Neural cell (in vitro differentiated cells): ENCODE measurements around the gene RSU1. TPM values are rescaled to one million over a fixed set of nuclear protein-coding genes. Genes with fewer than 3 reads are reported as not detected.

ENCODE experiments used
- H2AFZ ChIP-seq: fragments of 200-600, 300-800 bp; sonication (generic), shearing (Covaris generic); 2 replicates; pipeline ENCODE4 v1.6.0; 2014; ENCODE audit warnings: low read depth, mild to moderate bottlenecking, antibody characterized with exemption, low read length, moderate library complexity
- H3F3A ChIP-seq: fragments of 200-600 bp; shearing (Covaris generic); 2 replicates; pipeline ENCODE4 v1.6.1; 2016; ENCODE audit warnings: mild to moderate bottlenecking, moderate library complexity, mixed read lengths, antibody characterized with exemption, low read length; ENCODE audit not compliant: insufficient read depth, poor library complexity, severe bottlenecking
- H3K27ac ChIP-seq: fragments of 200-600, 300-800 bp; sonication (generic), shearing (Covaris generic); 2 replicates; pipeline ENCODE4 v1.5.1; 2014; ENCODE audit warnings: mild to moderate bottlenecking, low read length, moderate library complexity
- H3K27me3 ChIP-seq: fragments of 300-800, 200-600 bp; sonication (generic), shearing (Covaris generic); 2 replicates; pipeline ENCODE4 v1.6.0; 2014; ENCODE audit warnings: mild to moderate bottlenecking, low read depth, low read length, moderate library complexity; ENCODE audit not compliant: insufficient read depth
- H3K36me3 ChIP-seq: fragments of 300-800, 200-600 bp; sonication (generic), shearing (Covaris generic); 2 replicates; pipeline ENCODE4 v1.5.1; 2014; ENCODE audit warnings: mild to moderate bottlenecking, antibody characterized with exemption, low read length, moderate library complexity; ENCODE audit not compliant: insufficient read depth
- H3K4me2 ChIP-seq: fragments of 300-800, 200-600 bp; sonication (generic), shearing (Covaris generic); 2 replicates; pipeline ENCODE4 v1.6.0; 2014; ENCODE audit warnings: mild to moderate bottlenecking, low read length
- H3K4me3 ChIP-seq: fragments of 300-800, 200-600 bp; sonication (generic), shearing (Covaris generic); 2 replicates; pipeline ENCODE4 v1.5.1; 2014; ENCODE audit warnings: mild to moderate bottlenecking, low read length, moderate library complexity
- H3K79me2 ChIP-seq: fragments of 200-600 bp; shearing (Covaris generic); replicated peaks from 2 replicates; pipeline ENCODE4 v1.6.0; 2014; ENCODE audit warnings: mild to moderate bottlenecking, low read length, moderate library complexity; ENCODE audit not compliant: insufficient read depth
- H3K9ac ChIP-seq: fragments of 300-800, 200-600 bp; sonication (generic), shearing (Covaris generic); 2 replicates; pipeline ENCODE4 v1.6.1; 2016; ENCODE audit warnings: mild to moderate bottlenecking, low read length, mixed read lengths
- H3K9me2 ChIP-seq: fragments of 200-600 bp; shearing (Covaris generic); 2 replicates; pipeline ENCODE4 v1.6.1; 2016; ENCODE audit warnings: mild to moderate bottlenecking, low read length, mixed read lengths; ENCODE audit not compliant: insufficient read depth
- H3K9me3 ChIP-seq: fragments of 200-600, 300-800 bp; sonication (generic), shearing (Covaris generic); 2 replicates; pipeline ENCODE4 v1.6.1; 2016; ENCODE audit warnings: mild to moderate bottlenecking, mixed run types, low read length, moderate library complexity, mixed read lengths
- H4K20me1 ChIP-seq: fragments of 200-600 bp; shearing (Covaris generic); 2 replicates; pipeline ENCODE4 v1.6.1; 2016; ENCODE audit warnings: mild to moderate bottlenecking, mixed run types; ENCODE audit not compliant: insufficient read depth
- EP300 ChIP-seq: fragments of 450-650 bp; conservative IDR thresholded peaks from 2 replicates; pipeline ENCODE4 v1.6.1; 2014; ENCODE audit warnings: antibody characterized with exemption, mild to moderate bottlenecking, moderate library complexity; ENCODE audit not compliant: poor library complexity, severe bottlenecking
- EZH2 ChIP-seq: fragments of 200-600, 300-800 bp; shearing (Covaris generic), sonication (generic); IDR thresholded peaks from 2 replicates; pipeline ENCODE4 v1.6.1; 2014; ENCODE audit warnings: antibody characterized with exemption, low read length, borderline replicate concordance, mild to moderate bottlenecking; ENCODE audit not compliant: insufficient read depth, poor library complexity, severe bottlenecking
- MXI1 ChIP-seq: fragments of 450-650 bp; conservative IDR thresholded peaks from 2 replicates; pipeline ENCODE4 v1.6.1; 2014; ENCODE audit warnings: antibody characterized with exemption, mild to moderate bottlenecking; ENCODE audit not compliant: poor library complexity, severe bottlenecking
- POLR2AphosphoS5 ChIP-seq: IDR thresholded peaks from 2 replicates; pipeline ENCODE4 v1.6.1; 2012
- RAD21 ChIP-seq: fragments of 450-650 bp; conservative IDR thresholded peaks from 2 replicates; pipeline ENCODE4 v1.6.1; 2014; ENCODE audit warnings: antibody characterized with exemption, mild to moderate bottlenecking, moderate library complexity
- SMC3 ChIP-seq: fragments of 450-650 bp; conservative IDR thresholded peaks from 2 replicates; pipeline ENCODE4 v1.6.1; 2014; ENCODE audit warnings: antibody characterized with exemption, mild to moderate bottlenecking, moderate library complexity; ENCODE audit not compliant: poor library complexity
- TAF1 ChIP-seq: IDR thresholded peaks from 2 replicates; pipeline ENCODE4 v1.6.1; 2012; ENCODE audit warnings: low read depth
- polyA plus RNA-seq: library from polyadenylated mRNA; depleted of rRNA; stranded (reverse); fragments of >200 nt; gene quantifications from 2 replicates; pipeline ENCODE4 v1.2.3, GENCODE V29; 2014
- TF ChIP-seq, protein P1 (sequence below): IDR thresholded peaks from 2 replicates; pipeline ENCODE4 v1.6.1; 2012; ENCODE audit warnings: borderline replicate concordance
- TF ChIP-seq, protein P2 (sequence below): fragments of 450-650 bp; IDR thresholded peaks from 2 replicates; pipeline ENCODE4 v1.5.1; 2014; ENCODE audit warnings: antibody characterized with exemption, mild to moderate bottlenecking, moderate library complexity; ENCODE audit not compliant: poor library complexity, severe bottlenecking

The RSU1 gene
- polyA plus RNA-seq, 1 donor from 2014 or later, result 18.7 TPM

DNA sequence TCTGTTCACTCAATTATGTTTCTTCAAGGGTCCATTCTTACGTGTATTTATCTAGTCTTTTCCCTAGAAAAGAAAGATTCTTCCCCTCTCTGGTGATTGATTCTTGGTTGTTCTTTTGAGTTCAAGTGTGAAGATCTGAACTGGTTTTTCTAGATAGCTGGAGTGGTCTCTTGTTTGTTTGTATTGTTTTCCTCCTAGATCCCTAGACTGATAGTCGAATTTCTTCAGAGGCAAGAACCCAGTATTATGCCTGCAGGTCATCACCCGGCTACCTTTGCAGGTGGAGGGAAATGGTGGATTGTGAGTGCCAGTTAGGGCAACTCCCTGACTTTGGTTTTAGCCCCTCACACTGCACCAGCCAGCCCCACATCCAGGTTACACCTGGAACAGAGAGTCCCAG, 2.2 kb upstream of the RSU1 start:
- no peaks in the 10 kb centered on the region for H3K9me2 ChIP-seq
- H3K79me2 ChIP-seq, result no peaks in the 10 kb centered on the region
- no peaks in the 10 kb centered on the region for H4K20me1 ChIP-seq
- no peak overlapping the region for H3K9ac ChIP-seq
- peaks cover 4% of the 10 kb centered on the region for H3K9me3 ChIP-seq
- TF ChIP-seq POLR2AphosphoS5 (no peak), SMC3 (no peak), RAD21 (no peak), MXI1 (no peak), EZH2 (no peak), TAF1 (no peak), EP300 (no peak)
- TF ChIP-seq, protein P1, sequence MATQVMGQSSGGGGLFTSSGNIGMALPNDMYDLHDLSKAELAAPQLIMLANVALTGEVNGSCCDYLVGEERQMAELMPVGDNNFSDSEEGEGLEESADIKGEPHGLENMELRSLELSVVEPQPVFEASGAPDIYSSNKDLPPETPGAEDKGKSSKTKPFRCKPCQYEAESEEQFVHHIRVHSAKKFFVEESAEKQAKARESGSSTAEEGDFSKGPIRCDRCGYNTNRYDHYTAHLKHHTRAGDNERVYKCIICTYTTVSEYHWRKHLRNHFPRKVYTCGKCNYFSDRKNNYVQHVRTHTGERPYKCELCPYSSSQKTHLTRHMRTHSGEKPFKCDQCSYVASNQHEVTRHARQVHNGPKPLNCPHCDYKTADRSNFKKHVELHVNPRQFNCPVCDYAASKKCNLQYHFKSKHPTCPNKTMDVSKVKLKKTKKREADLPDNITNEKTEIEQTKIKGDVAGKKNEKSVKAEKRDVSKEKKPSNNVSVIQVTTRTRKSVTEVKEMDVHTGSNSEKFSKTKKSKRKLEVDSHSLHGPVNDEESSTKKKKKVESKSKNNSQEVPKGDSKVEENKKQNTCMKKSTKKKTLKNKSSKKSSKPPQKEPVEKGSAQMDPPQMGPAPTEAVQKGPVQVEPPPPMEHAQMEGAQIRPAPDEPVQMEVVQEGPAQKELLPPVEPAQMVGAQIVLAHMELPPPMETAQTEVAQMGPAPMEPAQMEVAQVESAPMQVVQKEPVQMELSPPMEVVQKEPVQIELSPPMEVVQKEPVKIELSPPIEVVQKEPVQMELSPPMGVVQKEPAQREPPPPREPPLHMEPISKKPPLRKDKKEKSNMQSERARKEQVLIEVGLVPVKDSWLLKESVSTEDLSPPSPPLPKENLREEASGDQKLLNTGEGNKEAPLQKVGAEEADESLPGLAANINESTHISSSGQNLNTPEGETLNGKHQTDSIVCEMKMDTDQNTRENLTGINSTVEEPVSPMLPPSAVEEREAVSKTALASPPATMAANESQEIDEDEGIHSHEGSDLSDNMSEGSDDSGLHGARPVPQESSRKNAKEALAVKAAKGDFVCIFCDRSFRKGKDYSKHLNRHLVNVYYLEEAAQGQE, result no peak
- TF ChIP-seq, protein P2, sequence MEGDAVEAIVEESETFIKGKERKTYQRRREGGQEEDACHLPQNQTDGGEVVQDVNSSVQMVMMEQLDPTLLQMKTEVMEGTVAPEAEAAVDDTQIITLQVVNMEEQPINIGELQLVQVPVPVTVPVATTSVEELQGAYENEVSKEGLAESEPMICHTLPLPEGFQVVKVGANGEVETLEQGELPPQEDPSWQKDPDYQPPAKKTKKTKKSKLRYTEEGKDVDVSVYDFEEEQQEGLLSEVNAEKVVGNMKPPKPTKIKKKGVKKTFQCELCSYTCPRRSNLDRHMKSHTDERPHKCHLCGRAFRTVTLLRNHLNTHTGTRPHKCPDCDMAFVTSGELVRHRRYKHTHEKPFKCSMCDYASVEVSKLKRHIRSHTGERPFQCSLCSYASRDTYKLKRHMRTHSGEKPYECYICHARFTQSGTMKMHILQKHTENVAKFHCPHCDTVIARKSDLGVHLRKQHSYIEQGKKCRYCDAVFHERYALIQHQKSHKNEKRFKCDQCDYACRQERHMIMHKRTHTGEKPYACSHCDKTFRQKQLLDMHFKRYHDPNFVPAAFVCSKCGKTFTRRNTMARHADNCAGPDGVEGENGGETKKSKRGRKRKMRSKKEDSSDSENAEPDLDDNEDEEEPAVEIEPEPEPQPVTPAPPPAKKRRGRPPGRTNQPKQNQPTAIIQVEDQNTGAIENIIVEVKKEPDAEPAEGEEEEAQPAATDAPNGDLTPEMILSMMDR, result no peak
- H3K4me2 ChIP-seq, result no peak overlapping the region
- H3K36me3 ChIP-seq, result no peaks in the 10 kb centered on the region
- H3K27me3 ChIP-seq, result no peaks in the 10 kb centered on the region
- no peak overlapping the region for H2AFZ ChIP-seq
- H3K4me3 ChIP-seq, result no peak overlapping the region
- H3K27ac ChIP-seq, result no peak overlapping the region
- H3F3A ChIP-seq, result no peaks in the 10 kb centered on the region

DNA sequence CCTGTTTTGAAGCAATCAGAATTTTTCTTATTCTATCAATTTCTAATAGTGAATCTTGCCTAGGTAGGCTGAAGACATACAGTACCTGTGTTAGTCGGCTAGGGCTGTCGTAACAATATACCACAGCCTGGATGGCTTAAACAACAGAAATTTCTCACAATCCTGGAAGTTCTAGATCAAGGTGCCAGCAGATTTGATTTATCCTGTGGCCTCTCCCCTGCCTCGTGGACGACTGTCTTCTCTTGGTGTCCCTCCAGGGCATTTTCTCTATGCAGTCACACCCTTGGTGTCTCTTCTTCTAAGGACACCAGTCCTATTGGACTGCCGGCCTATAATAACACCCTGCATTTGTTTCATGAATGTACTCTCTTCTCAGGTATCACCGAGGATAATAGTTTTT, 1.8 kb upstream of the RSU1 start:
- Histone ChIP-seq H3K4me3 (no peak overlapping the region), H3K79me2 (peaks cover 1% of the 10 kb centered on the region), H4K20me1 (no peaks in the 10 kb centered on the region), H3K9me2 (no peaks in the 10 kb centered on the region), H3K36me3 (no peaks in the 10 kb centered on the region), H3K27ac (no peak overlapping the region), H2AFZ (no peak overlapping the region), H3K4me2 (no peak overlapping the region), H3F3A (no peaks in the 10 kb centered on the region), H3K27me3 (no peaks in the 10 kb centered on the region), H3K9ac (no peak overlapping the region), H3K9me3 (peaks cover 4% of the 10 kb centered on the region)
- TF ChIP-seq, protein P1, result no peak
- TF ChIP-seq MXI1 (no peak), RAD21 (no peak), TAF1 (no peak), EZH2 (no peak), POLR2AphosphoS5 (no peak), EP300 (no peak), SMC3 (no peak)
- TF ChIP-seq, protein P2, result no peak
